Inferior parietal cortex (tissue), 1 donor: ENCODE results near the gene UBXN2A.

Experiments used
- DNase-seq: peaks from one replicate; pipeline ENCODE4 v3.0.0-alpha.2; 2016; ENCODE audit errors: extremely low spot score

UBXN2A gene, protein sequence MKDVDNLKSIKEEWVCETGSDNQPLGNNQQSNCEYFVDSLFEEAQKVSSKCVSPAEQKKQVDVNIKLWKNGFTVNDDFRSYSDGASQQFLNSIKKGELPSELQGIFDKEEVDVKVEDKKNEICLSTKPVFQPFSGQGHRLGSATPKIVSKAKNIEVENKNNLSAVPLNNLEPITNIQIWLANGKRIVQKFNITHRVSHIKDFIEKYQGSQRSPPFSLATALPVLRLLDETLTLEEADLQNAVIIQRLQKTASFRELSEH

DNA sequence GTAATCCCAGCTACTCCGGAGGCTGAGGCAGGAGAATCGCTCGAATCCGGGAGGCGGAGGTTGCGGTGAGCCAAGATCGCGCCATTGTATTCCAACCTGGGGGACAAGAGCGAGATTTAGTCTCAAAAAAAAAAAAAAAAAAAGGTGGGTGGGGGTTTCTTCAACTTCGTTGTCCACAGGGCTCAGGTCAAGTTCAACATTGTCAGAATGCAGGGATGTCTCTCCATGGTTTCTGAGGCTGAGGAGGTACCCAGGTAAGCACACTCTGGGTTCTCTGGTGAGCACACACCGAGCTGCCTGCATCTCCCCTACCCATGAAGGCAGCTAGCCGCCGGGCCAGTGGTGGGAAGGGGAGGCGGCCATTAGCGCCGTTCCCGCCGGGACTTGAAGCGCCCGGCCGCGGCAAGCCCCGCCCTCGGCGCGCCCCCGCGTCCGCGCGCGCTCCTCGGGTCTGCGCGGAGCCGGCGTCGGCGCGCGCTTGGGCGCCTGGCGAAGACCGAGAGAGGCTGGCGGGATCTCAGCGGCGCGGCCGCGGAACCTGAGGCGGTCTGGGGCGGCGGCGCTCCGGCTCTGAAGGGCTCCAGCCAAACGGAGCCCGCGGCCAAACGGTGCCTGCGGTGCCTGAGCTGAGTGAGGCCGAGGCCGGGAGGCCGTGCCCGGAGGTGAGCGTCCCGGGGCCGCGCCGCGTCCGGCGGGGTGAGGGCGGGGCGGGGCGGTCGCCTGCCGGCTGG lies at the start of gene UBXN2A:
UBXN2A (plus strand) TSS at position 477 of the 731 bp plus-strand sequence. CDS start 17,852 bp downstream, outside the sequence.
- peak; percentile 71 for DNase-seq

DNA sequence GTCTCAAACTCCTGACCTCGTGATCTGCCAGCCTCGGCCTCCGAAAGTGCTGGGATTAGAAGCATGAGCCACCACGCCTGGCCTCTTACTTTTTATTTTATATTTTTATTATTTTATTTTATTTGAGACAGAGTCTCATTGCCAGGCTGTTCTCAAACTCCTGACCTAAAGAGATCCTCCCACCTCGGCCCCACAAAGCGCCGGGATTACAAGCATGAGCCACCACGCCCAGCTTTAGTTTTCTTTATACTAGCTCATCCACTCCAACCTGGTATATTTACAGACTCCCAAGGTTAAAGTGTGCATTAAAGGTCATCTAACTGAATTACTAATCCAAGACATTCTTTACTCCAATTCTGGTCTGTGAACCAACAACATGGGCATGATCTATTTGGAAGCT lies 40.1 kb upstream of the UBXN2A start:
- DNase-seq: no peak

DNA sequence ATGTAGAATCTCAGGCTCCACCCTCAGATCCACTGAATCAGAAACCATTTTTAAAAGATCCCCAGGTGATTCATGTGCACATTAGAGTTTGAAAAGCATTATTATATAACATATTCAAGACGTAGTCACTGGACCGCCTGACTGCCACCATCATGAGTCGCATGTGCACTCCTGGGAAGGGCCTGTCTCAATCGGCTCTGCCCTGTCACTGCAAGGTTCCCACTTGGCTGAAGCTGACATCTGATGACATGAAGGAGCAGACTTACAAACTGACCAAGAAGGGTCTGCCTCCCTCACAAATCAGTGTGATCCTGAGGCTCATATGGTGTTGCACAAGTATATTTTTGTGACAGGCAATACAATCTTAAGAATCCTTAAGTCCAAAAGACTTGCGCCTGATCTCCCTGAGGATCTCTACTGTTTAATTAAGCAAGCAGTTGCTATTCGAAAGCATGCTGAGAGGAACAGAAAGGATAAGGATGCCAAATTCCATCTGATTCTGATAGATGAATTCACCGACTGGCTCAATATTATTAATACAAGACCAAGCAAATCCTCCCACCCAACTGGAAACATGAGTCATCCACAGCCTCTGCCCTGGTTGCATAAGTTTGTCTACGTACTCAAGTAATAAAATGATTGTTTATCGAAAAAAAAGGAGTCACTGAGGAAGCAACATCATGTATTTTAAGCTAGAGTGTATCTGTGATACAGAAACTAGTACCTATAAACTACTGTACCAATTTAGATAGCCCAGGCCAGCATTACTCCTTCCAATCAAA lies 39.5 kb upstream of the UBXN2A start:
- no peak for DNase-seq

DNA sequence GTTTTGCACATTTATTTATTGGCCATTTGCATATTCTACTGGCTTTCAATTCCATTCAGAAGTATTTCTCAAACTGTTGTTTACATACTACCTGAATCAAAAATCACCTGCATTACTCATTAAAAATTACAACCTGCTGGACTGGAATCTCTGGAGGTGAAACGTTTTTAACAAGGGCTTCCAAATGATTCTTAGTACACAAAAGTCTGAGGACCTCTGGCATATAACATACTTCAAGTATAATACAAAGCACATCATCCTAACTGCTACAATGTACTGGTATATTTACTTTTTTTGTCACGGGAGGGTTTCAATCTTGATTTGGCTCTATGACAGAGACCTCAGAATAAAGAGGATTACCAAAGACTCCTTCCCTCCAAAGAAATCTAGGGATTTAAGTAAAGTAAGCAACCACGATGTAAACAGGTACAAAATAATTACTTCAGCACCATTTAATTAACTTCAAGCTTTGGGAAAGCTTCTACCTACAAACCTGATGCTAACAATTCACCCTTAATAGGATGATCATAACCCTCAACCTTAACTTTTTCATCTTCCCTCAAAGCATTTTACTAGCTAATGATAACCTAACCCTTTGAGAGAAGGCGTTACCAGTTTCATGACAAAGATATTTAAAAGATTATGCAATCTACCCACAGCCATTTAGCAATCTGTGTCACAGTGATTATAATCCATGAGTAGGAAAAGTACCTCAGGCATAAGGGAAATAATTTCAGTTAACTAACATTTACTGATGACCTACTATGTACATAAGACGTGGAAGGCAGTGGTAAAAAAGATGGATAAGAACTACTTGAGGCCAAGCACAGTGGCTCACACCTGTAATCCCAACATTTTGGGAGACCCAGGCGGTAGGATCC lies 38.1 kb upstream of the UBXN2A start:
- no peak for DNase-seq

DNA sequence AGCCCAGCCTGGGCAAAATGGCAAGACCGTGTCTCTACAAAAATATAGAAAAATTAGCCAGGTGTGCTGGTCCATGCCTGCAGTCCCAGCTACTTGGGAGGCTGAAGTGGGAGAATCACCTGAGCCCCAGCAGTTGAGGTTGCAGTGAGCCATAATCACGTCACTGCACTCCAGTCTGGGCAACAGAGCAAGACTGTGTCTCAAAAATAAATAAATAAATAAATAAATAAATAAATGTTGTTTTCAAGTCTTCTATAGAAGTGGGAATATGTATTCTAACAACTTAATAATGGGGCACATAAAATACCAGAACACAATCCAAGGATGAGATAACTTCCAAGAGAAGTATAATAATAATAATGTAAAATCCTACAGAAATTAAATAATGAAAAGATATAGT lies 37.2 kb upstream of the UBXN2A start:
- no peak for DNase-seq

DNA sequence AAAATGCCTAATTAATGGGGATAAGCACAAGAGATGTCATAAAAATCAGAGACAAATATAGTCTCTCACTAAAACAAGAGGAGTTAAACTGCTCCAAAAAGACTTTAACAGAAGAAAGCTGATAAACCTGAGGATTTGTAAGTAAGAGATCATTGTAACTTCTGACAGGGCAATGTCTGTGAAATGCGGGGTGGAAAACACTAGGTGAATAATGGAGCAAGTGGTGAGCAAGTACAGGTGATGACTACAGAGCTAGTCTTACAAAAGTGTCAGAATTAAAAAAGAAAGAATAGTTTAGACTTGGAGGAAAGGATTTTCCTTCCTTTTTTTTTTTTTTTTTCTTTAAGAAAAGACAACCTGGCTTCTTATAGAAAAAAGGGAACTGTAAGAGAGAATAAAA lies 36.0 kb upstream of the UBXN2A start:
- no peak for DNase-seq

DNA sequence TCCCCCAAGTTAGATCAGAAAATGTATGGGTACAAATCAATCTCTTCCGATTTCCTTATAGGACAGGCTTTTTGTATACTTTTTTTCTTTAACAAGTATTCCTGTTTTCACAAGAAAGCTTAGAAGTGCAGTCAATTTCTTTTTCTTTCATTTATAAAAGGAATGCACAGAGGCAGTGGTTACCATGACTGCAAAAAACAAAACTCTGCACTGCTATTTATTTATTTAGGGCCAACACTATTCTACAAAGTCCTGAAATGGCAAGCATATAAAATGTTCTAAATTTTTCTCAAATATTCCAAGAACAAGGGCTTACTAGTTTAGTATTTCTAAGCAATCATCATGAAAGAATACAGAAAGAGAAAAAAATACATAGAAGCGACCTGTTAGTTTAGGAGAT lies 35.6 kb upstream of the UBXN2A start:
- no peak for DNase-seq

DNA sequence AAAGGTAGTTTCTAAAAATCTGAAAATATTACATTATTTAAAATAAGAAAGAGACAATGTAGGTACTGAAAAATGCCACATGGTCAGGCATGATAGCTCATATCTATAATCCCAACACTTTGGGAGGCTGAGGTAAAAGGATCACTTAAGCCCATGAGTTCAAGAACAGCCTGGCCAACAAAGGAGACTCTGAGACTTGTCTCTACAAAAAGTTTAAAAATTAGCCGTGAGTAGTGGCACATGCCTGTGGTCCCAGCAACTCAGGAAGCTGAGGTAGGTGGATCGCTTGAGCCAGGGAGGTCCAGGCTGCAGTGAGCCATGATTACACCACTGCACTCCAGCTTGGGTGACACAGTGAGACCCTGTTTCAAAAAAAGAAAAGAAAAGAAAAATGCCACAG lies 35.1 kb upstream of the UBXN2A start:
- no peak for DNase-seq

DNA sequence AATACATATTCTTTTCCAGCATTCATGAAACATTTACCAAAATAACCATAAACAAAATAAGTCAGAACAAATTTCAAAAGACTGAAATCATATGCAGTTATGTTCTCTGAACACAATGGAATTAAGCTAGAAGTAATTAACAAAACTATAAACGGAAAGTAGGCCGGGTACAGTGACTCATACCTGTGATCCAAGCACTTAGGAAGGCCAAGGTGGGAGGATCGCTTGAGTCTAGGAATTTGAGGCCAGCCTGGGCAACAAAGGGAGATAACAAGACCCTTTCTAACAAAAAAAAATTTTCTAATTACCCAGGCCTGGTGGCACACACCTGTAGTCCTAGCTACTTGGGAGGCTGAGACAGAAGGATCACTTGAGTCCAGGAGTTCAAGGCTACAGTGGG lies 28.2 kb upstream of the UBXN2A start:
- no peak for DNase-seq

DNA sequence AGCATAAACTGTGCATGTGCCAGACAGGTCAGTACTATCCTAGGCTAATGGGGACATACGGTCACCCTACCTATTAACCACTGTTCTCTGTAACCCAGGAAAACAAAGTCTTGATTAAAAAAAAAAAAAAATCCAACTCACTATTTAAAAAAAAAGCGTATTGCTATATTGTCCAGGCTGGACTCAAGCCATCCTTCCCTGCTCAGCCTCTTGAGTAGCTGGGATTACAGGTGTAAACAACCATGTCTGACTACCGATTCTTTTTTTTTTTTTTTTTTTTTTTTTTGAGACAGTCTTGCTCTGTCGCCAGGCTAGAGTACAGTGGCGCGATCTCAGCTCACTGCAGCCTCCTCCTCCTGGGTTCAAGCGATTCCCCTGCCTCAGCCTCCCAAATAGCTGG lies 24.9 kb upstream of the UBXN2A start:
- DNase-seq: no peak

DNA sequence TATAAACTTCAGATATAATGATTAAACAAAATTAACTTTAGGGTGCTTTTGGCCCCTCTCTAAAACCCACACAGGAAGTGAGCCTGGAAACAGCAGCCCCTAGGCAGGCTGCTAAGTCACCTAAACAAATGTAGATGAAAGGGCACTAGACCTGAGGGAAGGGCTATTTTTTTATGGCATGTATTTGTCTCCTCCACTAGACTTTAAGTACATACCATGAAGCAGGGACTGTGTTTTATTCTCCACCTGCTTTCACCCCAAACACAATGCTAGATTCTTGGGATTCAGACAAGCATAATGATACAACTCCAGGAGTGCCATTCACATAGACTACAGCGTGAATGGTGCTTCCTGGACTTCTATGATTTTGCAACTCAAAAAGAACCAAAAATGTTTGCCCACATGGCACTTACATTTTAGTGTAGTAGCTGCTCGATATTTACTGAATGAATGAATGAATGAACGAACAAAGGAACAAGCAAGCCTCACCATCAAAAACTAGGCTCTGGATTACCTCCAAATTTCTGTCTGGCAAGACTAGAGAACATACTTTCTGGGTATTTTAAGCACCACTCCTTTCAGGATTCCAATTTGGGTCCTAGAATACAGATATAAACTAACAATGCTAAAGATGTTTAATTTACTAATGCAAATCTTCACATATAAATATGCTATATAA lies 23.4 kb upstream of the UBXN2A start:
- DNase-seq: no peak

DNA sequence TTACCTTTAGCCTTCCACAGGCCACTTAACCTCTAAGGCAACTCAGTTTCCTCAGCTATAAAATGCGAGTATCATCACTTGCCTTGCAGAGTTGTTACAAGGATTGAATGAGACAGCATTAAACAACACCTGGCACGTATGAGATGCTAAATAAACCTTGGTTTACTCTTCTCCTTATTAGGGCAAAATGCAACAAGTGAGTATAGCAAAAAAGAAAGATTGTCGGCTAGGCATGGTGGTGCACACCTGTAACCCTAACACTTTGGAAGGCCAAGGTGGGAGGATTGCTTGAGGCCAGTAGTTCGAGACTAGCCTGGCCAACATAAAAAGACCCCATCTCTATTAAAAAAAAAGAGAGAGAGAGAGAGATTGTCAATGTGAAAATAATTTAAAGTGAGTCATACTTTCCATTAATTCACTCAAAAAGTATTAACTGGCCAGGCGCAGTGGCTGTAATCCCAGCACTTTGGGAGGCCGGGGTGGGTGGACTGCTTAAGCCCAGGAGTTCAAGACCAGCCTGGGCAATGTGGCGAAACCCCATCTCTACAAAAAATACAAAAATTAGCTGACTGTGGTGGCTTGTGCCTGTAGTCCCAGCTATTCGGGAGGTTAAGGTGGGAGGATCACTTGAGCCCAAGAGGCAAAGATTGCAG lies 21.3 kb upstream of the UBXN2A start:
- DNase-seq: no peak

DNA sequence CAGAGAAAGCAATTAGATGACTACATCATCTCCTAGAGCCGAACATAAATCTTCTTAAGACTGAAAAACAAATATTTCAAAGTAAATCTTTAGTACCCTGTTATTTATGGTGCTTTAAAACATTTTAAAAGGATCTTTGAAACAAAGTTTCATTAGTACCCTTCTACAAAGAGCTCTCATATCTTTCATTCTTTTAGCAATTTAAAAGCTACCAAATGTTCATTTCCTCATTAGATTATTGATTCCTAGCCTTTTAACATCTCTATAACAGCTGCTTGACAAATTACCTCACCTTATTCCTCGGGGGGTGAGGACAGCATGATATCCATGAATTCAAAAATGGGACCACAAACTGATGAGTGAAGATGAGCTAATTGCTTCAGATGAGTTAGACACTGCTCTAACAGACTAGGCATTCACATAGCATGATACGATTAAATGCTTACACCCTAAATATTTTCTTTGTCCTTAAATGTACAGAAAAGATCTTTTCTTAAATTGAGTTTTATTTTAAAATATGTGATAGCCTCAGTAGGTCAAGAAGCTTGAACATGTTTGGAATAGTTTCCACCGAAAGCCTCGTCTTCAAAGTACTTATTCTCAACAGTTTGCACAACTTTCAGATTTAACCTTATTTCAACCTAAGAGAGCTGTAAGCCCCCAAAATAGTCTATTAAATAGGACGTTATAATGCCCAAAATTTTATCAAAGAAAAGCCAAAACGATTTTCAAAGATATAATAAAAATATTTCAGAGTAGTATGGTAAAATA lies 15.5 kb upstream of the UBXN2A start:
- no peak for DNase-seq

DNA sequence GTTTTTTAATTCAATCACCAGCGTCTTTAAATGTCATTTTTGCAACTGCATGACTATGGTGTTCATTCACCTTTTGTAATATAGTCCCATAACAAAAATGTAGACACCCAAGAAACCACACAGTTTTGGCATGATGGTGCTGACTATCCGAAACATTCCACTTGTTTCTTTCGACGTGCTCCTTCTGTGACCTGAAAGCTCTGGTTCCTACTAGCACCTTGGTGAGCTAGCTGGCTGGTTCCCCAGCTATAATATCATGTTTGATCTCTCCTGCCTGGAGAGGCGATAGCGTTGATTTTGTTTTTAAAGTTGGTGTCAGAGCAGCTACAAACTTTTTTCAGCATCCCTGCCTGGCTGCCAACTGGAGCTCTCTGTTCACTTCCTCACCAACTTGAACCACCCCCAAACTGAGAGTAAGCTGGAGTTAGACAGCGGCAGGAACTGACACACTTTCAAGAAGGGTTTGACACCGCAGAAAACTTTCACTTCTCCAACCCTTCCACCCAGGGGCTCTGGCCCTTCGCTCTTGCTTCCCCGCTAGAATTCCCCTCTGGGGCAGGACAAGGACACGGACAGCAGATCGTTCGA lies 14.5 kb upstream of the UBXN2A start:
- DNase-seq: peak; percentile 58

DNA sequence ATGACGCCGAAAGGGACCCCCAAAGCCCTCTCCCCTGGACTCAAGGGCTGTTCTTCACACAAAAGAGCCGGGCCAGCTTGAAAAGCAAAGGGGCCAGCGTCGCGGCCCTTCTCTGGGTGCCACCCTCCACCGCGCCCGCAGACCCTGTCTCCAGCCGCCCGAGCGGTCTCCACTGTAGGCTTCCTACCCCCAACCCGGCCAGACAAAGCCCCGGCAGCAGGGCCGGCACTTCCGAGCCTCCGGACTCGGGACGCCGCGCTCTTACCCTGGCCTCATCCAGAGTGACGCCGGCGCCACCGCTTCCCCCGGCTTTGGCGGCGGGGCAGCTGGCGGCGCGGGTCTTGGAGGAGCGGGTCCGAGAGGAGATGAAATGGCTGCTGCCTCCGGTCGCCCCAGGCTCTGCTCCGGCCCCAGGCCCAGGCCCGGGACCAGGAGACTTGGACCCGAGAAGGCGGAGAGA lies 13.9 kb upstream of the UBXN2A start:
- no peak for DNase-seq

DNA sequence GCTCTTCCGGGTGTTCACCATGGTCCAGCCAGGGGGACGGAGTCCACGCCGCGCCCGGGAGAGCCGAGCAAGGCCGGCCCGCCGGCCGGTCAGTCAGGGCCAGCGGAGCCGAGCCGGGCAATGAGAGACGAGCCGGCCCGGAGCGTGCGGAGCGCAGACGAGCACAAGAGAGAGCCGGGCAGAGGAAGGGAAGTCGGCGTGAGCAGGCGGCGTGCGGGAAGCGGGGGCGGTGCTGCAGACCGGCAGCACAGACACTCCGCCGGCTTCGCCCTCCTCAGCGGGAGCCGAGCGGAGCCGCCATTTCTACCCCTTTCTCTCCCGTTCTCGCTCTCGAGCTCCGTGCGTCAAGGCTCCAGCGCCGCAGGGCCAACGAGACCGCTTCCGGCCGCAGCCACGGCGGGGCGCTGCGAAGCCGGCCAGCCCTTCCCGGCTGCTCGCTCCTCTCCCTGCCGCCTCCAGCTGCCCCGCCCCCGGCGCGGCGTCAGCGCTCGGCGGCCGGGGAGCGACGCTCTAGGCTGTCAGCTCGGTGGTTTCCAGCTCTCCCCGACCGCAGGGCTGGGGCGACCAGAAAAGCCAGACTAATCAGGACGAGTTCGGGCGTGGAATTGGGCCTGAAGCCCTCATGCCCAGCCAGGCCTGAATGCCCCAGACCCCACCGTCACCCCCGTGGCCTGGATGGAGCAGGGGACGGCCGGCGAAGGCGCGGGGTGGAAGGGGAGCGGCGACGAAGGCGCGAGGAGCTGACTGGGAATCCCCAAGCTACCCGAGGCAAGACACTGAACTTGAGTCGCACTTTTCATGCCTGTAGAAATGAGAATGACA lies 13.3 kb upstream of the UBXN2A start, which contains the start of gene ATAD2B:
ATAD2B (minus strand) TSS at position 374 of the 822 bp plus-strand sequence; CDS start at position 21, 353 bp downstream.
- DNase-seq: peak; percentile 93

DNA sequence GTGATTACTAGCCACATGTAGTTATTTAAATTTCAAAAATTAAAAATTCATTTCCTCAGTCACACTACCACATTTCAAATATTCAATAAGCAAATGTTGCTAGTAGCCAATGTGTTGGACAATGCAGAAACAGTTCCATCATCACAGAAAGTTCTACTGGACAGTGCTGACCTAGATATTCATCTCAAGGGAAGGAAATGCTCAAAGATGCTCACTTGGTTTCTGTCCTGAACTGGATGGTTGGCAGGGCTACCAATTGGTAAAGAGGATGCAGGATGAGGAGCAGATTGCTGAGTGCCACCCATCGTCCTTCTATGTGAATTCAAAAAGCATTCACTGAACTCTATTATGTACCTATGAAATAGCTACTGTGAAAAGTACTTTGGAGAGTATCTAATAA lies 6.0 kb upstream of the UBXN2A start:
- no peak for DNase-seq
